Measurements from ENCODE around the gene CAMK4.

The CAMK4 gene

DNA sequence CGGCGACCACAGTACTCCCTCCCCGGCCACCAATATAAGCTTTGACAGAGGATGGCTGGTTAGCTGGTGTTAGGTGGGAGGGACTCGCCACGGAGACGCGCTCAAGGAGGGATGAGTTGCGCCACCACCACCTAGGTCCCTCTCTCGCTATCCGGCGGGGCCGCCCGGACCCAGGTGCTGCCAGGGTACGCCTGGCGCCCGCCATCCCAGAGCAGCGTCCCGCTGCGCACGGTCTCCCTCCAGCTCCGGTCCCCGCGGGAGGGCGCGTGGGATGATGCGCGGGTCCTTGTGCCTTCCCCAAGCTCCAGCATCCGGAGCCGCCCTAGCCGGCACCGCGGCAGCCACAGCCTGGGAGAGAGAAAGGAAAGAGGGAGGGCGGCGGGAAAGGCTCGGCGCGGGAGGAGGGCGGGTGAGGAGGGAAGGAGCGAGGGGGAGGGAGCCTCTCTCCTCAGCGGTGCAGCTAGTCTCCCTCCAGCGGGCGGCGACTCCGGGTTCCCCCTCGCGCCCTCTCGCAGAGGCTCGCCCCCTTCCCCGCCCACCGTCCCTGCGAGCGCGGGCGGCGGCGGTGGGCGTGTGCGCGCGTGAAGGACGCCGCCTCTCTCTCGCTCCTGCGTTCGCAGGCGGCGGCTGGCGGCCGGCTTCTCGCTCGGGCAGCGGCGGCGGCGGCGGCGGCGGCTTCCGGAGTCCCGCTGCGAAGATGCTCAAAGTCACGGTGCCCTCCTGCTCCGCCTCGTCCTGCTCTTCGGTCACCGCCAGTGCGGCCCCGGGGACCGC, at the start of gene CAMK4:
CAMK4 (plus strand) TSS at position 598 of the 774 bp plus-strand sequence; CDS start at position 698, 100 bp downstream.
- H3K4me3 ChIP-seq (ENCODE audit: low read depth, low read length), result peak within 1 kb of the TSS; percentile 65
- TF ChIP-seq, protein P1, sequence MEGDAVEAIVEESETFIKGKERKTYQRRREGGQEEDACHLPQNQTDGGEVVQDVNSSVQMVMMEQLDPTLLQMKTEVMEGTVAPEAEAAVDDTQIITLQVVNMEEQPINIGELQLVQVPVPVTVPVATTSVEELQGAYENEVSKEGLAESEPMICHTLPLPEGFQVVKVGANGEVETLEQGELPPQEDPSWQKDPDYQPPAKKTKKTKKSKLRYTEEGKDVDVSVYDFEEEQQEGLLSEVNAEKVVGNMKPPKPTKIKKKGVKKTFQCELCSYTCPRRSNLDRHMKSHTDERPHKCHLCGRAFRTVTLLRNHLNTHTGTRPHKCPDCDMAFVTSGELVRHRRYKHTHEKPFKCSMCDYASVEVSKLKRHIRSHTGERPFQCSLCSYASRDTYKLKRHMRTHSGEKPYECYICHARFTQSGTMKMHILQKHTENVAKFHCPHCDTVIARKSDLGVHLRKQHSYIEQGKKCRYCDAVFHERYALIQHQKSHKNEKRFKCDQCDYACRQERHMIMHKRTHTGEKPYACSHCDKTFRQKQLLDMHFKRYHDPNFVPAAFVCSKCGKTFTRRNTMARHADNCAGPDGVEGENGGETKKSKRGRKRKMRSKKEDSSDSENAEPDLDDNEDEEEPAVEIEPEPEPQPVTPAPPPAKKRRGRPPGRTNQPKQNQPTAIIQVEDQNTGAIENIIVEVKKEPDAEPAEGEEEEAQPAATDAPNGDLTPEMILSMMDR (conservative IDR thresholded peaks at IDR 0.05; ENCODE audit: low read depth, low read length), result no peak
- peak; percentile 59 for DNase-seq (ENCODE audit: low read depth)

DNA sequence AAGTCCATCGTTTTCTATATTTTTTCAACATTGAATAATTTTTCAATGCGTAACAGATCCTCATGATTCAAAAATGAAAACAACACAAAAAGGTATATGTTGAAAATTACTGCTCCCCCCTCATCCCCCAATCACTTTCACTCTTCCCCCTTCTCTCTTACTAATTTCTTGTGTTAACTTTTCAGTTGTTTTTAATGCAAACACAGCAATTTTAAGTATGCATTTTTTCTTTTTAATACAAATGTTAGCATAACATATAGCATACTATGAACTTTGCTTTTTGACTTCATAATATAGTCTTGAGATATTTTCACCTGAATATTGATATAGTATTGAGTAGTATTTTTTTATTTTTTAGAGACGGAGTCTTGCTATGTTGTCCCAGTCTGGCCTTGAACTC, 41.1 kb upstream of the CAMK4 start:
- no peak overlapping the region for H3K4me3 ChIP-seq (ENCODE audit: low read depth, low read length)
- TF ChIP-seq, protein P1 (conservative IDR thresholded peaks at IDR 0.05; ENCODE audit: low read depth, low read length), result no peak
- DNase-seq (ENCODE audit: low read depth), result no peak

DNA sequence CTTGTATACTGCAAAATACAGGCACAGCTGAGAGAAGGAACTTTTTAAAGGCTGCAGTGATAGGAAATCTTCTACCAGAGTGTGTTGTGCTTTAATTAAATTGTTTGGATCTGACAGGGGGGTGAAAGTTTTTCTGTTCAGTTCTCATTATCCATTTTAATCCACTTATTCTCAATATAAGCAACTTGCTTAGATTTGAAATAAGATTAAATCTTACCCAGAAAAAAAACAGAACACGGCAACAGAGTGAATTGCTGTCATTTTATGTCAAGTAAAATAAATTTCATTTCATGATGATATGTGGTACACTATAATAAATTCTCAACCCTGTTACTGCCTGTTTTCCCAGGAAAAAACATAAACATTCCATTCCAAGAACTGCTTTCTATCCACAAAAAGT, 37.1 kb upstream of the CAMK4 start:
- no peak for DNase-seq (ENCODE audit: low read depth)

DNA sequence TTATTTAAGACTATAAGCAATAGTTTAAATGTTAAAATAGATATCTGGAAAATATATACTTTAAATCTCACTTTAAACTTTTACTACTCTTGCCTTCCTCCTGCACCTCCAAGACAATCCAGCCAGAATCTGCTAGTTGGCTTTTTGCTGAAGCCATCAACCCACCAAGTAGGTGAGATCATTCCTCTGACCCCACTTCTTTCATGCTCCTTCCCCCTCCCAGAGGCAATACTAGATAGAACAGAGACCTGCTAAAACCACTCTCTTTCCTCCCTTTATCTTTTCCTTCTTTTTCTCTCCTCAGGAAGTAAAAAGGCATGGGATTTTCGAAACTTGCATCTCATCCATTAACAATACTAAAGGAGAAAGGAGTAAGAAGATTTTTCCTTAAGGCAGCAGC, 30.1 kb upstream of the CAMK4 start:
- TF ChIP-seq, protein P1 (conservative IDR thresholded peaks at IDR 0.05; ENCODE audit: low read depth, low read length), result no peak
- no peak overlapping the region for H3K4me3 ChIP-seq (ENCODE audit: low read depth, low read length)
- DNase-seq (ENCODE audit: low read depth), result no peak

More for the DNA sequence above, 37.1 kb upstream of the CAMK4 start:
- H3K4me3 ChIP-seq (ENCODE audit: low read depth, low read length), result no peak overlapping the region
- TF ChIP-seq, protein P1 (conservative IDR thresholded peaks at IDR 0.05; ENCODE audit: low read depth, low read length), result no peak

GRCh38 chr5:111194925-111195324, 29.3 kb upstream of the CAMK4 start:
- H3K4me3 ChIP-seq (ENCODE audit: low read depth, low read length), result no peak overlapping the region
- TF ChIP-seq, protein P1 (conservative IDR thresholded peaks at IDR 0.05; ENCODE audit: low read depth, low read length), result no peak
- DNase-seq (ENCODE audit: low read depth), result peak; percentile 9

GRCh38 chr5:111197523-111197922, 26.7 kb upstream of the CAMK4 start:
- H3K4me3 ChIP-seq (ENCODE audit: low read depth, low read length), result no peak overlapping the region
- DNase-seq (ENCODE audit: low read depth), result peak; percentile 32
- TF ChIP-seq, protein P1 (conservative IDR thresholded peaks at IDR 0.05; ENCODE audit: low read depth, low read length), result no peak

Data from choroid plexus epithelial cell (primary cell).